H9 (cell line): ENCODE results near the gene SMAD6. TPM values are rescaled to one million over a fixed set of nuclear protein-coding genes. Genes with fewer than 3 reads are reported as not detected.

Experiments used
- DNase-seq: peaks from one replicate; pipeline ENCODE4 v3.0.0-alpha.2; 2017
- H2AFZ ChIP-seq: one replicate; pipeline ENCODE4 v1.6.1; 2013; ENCODE audit warnings: mild to moderate bottlenecking, low read length, control low read depth, moderate library complexity
- H2AK5ac ChIP-seq: 2 replicates; pipeline ENCODE4 v1.6.1; 2013; ENCODE audit warnings: low read length, control low read depth, mixed read lengths; ENCODE audit not compliant: insufficient read length
- H2BK120ac ChIP-seq: one replicate; pipeline ENCODE4 v1.6.1; 2013; ENCODE audit warnings: low read depth, mild to moderate bottlenecking, low read length, control low read depth, inconsistent platforms; ENCODE audit not compliant: poor library complexity, severe bottlenecking
- H2BK12ac ChIP-seq: 2 replicates; pipeline ENCODE4 v1.6.1; 2013; ENCODE audit warnings: low read length, control low read depth, mixed read lengths, low read depth; ENCODE audit not compliant: insufficient read length
- H2BK15ac ChIP-seq: 2 replicates; pipeline ENCODE4 v1.6.1; 2013; ENCODE audit warnings: low read depth, low read length, control low read depth
- H2BK20ac ChIP-seq: one replicate; pipeline ENCODE4 v1.6.1; 2013; ENCODE audit warnings: low read depth, mild to moderate bottlenecking, low read length, control low read depth, inconsistent platforms; ENCODE audit not compliant: poor library complexity, severe bottlenecking
- H2BK5ac ChIP-seq: 2 replicates; pipeline ENCODE4 v1.6.1; 2013; ENCODE audit warnings: low read length, control low read depth, mixed read lengths; ENCODE audit not compliant: insufficient read length
- H3K14ac ChIP-seq: 2 replicates; pipeline ENCODE4 v1.6.1; 2013; ENCODE audit warnings: low read length, control low read depth; ENCODE audit not compliant: insufficient read depth
- H3K18ac ChIP-seq: 2 replicates; pipeline ENCODE4 v1.6.1; 2013; ENCODE audit warnings: low read depth, mild to moderate bottlenecking, mixed read lengths, low read length, control low read depth; ENCODE audit not compliant: insufficient read length
- H3K23ac ChIP-seq: 2 replicates; pipeline ENCODE4 v1.6.1; 2013; ENCODE audit warnings: low read length, control low read depth, mixed read lengths, low read depth; ENCODE audit not compliant: insufficient read length
- H3K23me2 ChIP-seq: 2 replicates; pipeline ENCODE4 v1.6.1; 2013; ENCODE audit warnings: low read depth, mild to moderate bottlenecking, mixed read lengths, low read length, control low read depth; ENCODE audit not compliant: insufficient read length, poor library complexity, severe bottlenecking
- H3K27ac ChIP-seq: 2 replicates; pipeline ENCODE4 v1.5.1; 2013; ENCODE audit warnings: low read length, control low read depth, mixed read lengths, low read depth; ENCODE audit not compliant: insufficient read length
- H3K27me3 ChIP-seq: 2 replicates; pipeline ENCODE4 v1.6.1; 2013; ENCODE audit warnings: low read length, control low read depth, inconsistent platforms; ENCODE audit not compliant: insufficient read depth
- H3K4ac ChIP-seq: 2 replicates; pipeline ENCODE4 v1.6.1; 2013; ENCODE audit warnings: low read depth, mild to moderate bottlenecking, control low read depth, inconsistent platforms, low read length, moderate library complexity
- H3K4me1 ChIP-seq: 2 replicates; pipeline ENCODE4 v1.6.1; 2013; ENCODE audit warnings: low read length, control low read depth, inconsistent platforms; ENCODE audit not compliant: insufficient read depth
- H3K4me2 ChIP-seq: 2 replicates; pipeline ENCODE4 v1.6.1; 2013; ENCODE audit warnings: low read length, control low read depth, mixed read lengths; ENCODE audit not compliant: insufficient read length, insufficient read depth
- H3K56ac ChIP-seq: 2 replicates; pipeline ENCODE4 v1.6.1; 2013; ENCODE audit warnings: low read depth, mild to moderate bottlenecking, mixed read lengths, low read length, control low read depth; ENCODE audit not compliant: insufficient read length
- H3K79me1 ChIP-seq: 2 replicates; pipeline ENCODE4 v1.6.1; 2013; ENCODE audit warnings: low read depth, mild to moderate bottlenecking, moderate library complexity, low read length, control low read depth, inconsistent platforms; ENCODE audit not compliant: insufficient read depth, poor library complexity, severe bottlenecking
- H3K79me2 ChIP-seq: 2 replicates; pipeline ENCODE4 v1.6.1; 2013; ENCODE audit warnings: low read length, control low read depth, inconsistent platforms; ENCODE audit not compliant: insufficient read depth
- H3K9ac ChIP-seq: 2 replicates; pipeline ENCODE4 v1.6.1; 2013; ENCODE audit warnings: low read length, control low read depth, mixed read lengths; ENCODE audit not compliant: insufficient read length; ENCODE audit errors: extremely low read depth
- H3K9me3 ChIP-seq: one replicate; pipeline ENCODE4 v1.6.1; 2013; ENCODE audit warnings: low read depth, low read length, inconsistent platforms; ENCODE audit not compliant: control insufficient read depth
- H3T11ph ChIP-seq: one replicate; pipeline ENCODE4 v1.6.1; 2013; ENCODE audit warnings: mild to moderate bottlenecking, low read length, control low read depth, inconsistent platforms
- H4K20me1 ChIP-seq: one replicate; pipeline ENCODE4 v1.6.1; 2013; ENCODE audit not compliant: control insufficient read depth, insufficient read length, insufficient read depth
- H4K5ac ChIP-seq: 2 replicates; pipeline ENCODE4 v1.6.1; 2013; ENCODE audit warnings: low read depth, mild to moderate bottlenecking, mixed read lengths, low read length, control low read depth; ENCODE audit not compliant: insufficient read length
- H4K8ac ChIP-seq: replicated peaks from 2 replicates; pipeline ENCODE4 v1.6.1; 2013; ENCODE audit warnings: low read length, control low read depth, mixed read lengths, low read depth; ENCODE audit not compliant: insufficient read length
- H4K91ac ChIP-seq: 2 replicates; pipeline ENCODE4 v1.6.1; 2013; ENCODE audit warnings: low read depth, mild to moderate bottlenecking, moderate library complexity, mixed read lengths, low read length, control low read depth; ENCODE audit not compliant: insufficient read length
- H3K27ac Mint-ChIP-seq, 3 experiments: 2 replicates in 2 of 3; 3 replicates in 1 of 3; pipeline ENCODE4 v1.8.0; 2020 to 2021; ENCODE audit warnings: mixed read lengths in 3 of 3, mild to moderate bottlenecking in 1 of 3, moderate library complexity in 1 of 3
- H3K27me3 Mint-ChIP-seq: 2 replicates; pipeline ENCODE4 v1.8.0; 2021; ENCODE audit warnings: low read depth, mild to moderate bottlenecking, moderate library complexity, mixed read lengths
- H3K36me3 Mint-ChIP-seq, 3 experiments: 2 replicates in 2 of 3; 3 replicates in 1 of 3; pipeline ENCODE4 v1.8.0; 2020 to 2021; ENCODE audit warnings: low read depth in 3 of 3, mixed read lengths in 3 of 3; ENCODE audit not compliant: insufficient read depth in 1 of 3
- H3K4me1 Mint-ChIP-seq, 2 experiments: 2 replicates each; pipeline ENCODE4 v1.8.0; 2020; ENCODE audit warnings: mixed read lengths in 2 of 2
- H3K4me3 Mint-ChIP-seq, 2 experiments: 2 replicates in 1 of 2; 3 replicates in 1 of 2; pipeline ENCODE4 v1.8.0; 2020 to 2021; ENCODE audit warnings: mild to moderate bottlenecking in 2 of 2, mixed read lengths in 2 of 2, moderate library complexity in 1 of 2
- H3K9me3 Mint-ChIP-seq, 2 experiments: 2 replicates in 1 of 2; 3 replicates in 1 of 2; pipeline ENCODE4 v1.8.0; 2020; ENCODE audit warnings: mild to moderate bottlenecking in 2 of 2, mixed read lengths in 2 of 2, moderate library complexity in 1 of 2
- WGBS: extraction: QIAGEN DNeasy Blood & Tissue Kit; methylation state at CpG from one replicate; pipeline ENCODE4 v1.1.7; 2013; ENCODE audit warnings: missing lambda C conversion rate, low lambda C conversion rate, mixed read lengths; ENCODE audit not compliant: insufficient read length; ENCODE audit errors: extremely low coverage; 5-methylcytosine and 5-hydroxymethylcytosine counted together
- total RNA-seq: library from RNA; stranded (reverse); gene quantifications from 2 replicates; pipeline ENCODE4 v1.2.1, GENCODE V29; 2021
- TF ChIP-seq, protein P1 (sequence below): fragments of 200-600 bp; sonication (generic); conservative IDR thresholded peaks from 3 replicates; pipeline ENCODE4 v1.8.0; 2021; ENCODE audit warnings: antibody characterized with exemption, mild to moderate bottlenecking

SMAD6 gene
- total RNA-seq, 1 experiment from 2014 or later, result 6.0 TPM

DNA sequence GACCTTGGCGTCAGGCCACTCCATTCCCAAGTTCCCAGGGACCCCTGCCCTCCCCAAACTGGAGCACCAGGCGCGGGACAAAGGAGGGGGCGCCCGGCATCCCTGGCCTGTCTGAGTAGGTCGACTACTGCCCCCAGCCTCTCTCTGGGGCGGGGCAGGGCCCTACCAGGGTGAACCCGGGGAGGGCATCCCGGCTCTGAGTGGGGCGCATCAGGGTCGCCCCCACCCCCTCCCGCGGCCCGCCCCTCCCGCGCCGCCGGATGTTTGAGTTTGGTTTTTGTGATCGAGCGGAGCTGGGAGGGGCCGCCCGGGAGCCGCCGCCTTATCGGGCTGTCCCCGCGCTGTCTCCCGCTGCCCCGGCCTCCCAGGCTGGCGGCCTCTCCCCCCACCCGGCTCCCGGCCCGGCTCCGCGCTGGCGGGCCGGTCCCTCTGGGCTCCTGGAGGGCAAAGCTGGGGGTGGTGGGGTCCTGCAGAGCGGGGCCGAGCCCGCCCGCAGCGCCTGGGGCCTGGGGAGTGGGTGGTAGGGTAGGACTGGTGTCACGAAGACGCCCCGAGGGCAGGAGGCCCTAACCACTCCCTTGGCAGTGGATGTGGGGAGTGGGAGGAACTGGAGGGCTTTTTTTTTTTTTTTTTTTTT lies 47.2 kb upstream of the SMAD6 start:
- H3K23ac ChIP-seq, result no peak overlapping the region
- 0 out of 2 replicates have a peak, but pooled peaks cover 2% of the 10 kb centered on the region for H3K79me2 ChIP-seq
- H3T11ph ChIP-seq, result no peak overlapping the region
- H2BK20ac ChIP-seq, result no peak overlapping the region
- H3K27me3 ChIP-seq, result no peaks in the 10 kb centered on the region
- no peaks in the 10 kb centered on the region for H4K20me1 ChIP-seq
- H2BK12ac ChIP-seq, result no peak overlapping the region
- H3K23me2 ChIP-seq, result peaks cover 4% of the 10 kb centered on the region
- no peak overlapping the region for H4K8ac ChIP-seq
- H3K27ac ChIP-seq, result no peak overlapping the region
- no peak overlapping the region for H2AK5ac ChIP-seq
- H3K9me3 ChIP-seq, result no peaks in the 10 kb centered on the region
- no CpG with 5 or more reads among the region's 45 CpGs for WGBS
- H3K18ac ChIP-seq, result peak overlapping the region; percentile 39
- H4K91ac ChIP-seq, result no peak overlapping the region
- DNase-seq, result no peak
- Mint-ChIP-seq H3K27me3 (peaks cover 4% of the 10 kb centered on the region), H3K4me1 (peaks cover 31 to 47% of the 10 kb centered on the region in 2 experiments), H3K4me3 (peak overlapping the region in 1 of 2 experiments; percentile 50; a peak in 1 of 5 replicates), H3K27ac (no peak overlapping the region), H3K36me3 (no peaks in the 10 kb centered on the region), H3K9me3 (no peaks in the 10 kb centered on the region; a peak in 1 of 5 replicates)
- H3K4me2 ChIP-seq, result no peak overlapping the region
- H3K14ac ChIP-seq, result no peak overlapping the region; the same call in 1 of the 2 replicates
- H4K5ac ChIP-seq, result no peak overlapping the region
- H2AFZ ChIP-seq, result no peak overlapping the region
- H3K4ac ChIP-seq, result no peak overlapping the region
- no peaks in the 10 kb centered on the region for H3K79me1 ChIP-seq
- H3K4me1 ChIP-seq, result peaks cover 17% of the 10 kb centered on the region
- no peak overlapping the region for H3K56ac ChIP-seq
- H2BK15ac ChIP-seq, result no peak overlapping the region
- H2BK5ac ChIP-seq, result no peak overlapping the region
- TF ChIP-seq, protein P1, sequence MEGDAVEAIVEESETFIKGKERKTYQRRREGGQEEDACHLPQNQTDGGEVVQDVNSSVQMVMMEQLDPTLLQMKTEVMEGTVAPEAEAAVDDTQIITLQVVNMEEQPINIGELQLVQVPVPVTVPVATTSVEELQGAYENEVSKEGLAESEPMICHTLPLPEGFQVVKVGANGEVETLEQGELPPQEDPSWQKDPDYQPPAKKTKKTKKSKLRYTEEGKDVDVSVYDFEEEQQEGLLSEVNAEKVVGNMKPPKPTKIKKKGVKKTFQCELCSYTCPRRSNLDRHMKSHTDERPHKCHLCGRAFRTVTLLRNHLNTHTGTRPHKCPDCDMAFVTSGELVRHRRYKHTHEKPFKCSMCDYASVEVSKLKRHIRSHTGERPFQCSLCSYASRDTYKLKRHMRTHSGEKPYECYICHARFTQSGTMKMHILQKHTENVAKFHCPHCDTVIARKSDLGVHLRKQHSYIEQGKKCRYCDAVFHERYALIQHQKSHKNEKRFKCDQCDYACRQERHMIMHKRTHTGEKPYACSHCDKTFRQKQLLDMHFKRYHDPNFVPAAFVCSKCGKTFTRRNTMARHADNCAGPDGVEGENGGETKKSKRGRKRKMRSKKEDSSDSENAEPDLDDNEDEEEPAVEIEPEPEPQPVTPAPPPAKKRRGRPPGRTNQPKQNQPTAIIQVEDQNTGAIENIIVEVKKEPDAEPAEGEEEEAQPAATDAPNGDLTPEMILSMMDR, result no peak
- no peak overlapping the region for H2BK120ac ChIP-seq
- no peak overlapping the region for H3K9ac ChIP-seq
